Vagina (tissue), 2 donors: ENCODE measurements around the gene RPTOR.

Experiments used
- CTCF ChIP-seq, 3 experiments: fragments of 450-650 bp in 2 of 3; fragments of 200-600 bp in 1 of 3; sonication (generic) in 1 of 3; IDR thresholded peaks; one replicate each; pipeline ENCODE4 v1.5.1; 2017 to 2019; ENCODE audit warnings: antibody characterized with exemption in 3 of 3, mild to moderate bottlenecking in 2 of 3, moderate library complexity in 2 of 3
- POLR2A ChIP-seq, 2 donors: fragments of 450-650 bp; IDR thresholded peaks; one replicate each; pipeline ENCODE4 v1.6.1; 2017; ENCODE audit warnings: antibody characterized with exemption in 2 of 2, mild to moderate bottlenecking in 2 of 2, moderate library complexity in 2 of 2
- POLR2AphosphoS5 ChIP-seq, 2 donors: sonication (generic); formaldehyde crosslinking; IDR thresholded peaks; one replicate each; pipeline ENCODE4 v1.9.0; 2017; ENCODE audit warnings: antibody characterized with exemption in 2 of 2, mild to moderate bottlenecking in 2 of 2, low read depth in 1 of 2; ENCODE audit not compliant: insufficient read depth in 1 of 2

DNA sequence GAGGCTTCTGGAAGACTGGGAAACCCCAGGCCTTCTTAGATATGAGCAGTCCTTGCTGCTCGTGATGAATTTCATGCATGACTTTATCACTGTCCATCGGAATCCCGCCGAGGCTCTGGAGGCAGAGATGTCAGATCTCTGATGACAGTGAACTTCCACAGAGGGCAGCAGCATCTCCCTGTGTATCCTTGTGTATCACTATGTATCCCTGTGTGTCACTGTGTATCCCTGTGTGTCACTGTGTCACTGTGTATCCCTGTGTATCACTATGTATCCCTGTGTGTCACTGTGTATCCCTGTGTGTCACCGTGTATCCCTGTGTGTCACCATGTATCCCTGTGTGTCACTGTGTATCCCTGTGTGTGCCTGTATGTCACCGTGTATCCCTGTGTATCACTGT is 286.9 kb downstream of the RPTOR start:
- TF ChIP-seq CTCF (IDR thresholded peaks at IDR 0.05) (no peak), POLR2A (IDR thresholded peaks at IDR 0.05) (no peak), POLR2AphosphoS5 (IDR thresholded peaks at IDR 0.05; ENCODE audit: insufficient read depth in 1 of 2, low read depth in 1 of 2) (no peak)
